HepG2 (cell line): Measurements from ENCODE around the gene STAT6. TPM values are rescaled to one million over a fixed set of nuclear protein-coding genes. Genes with fewer than 3 reads are reported as not detected.

Source experiments
- ELF1 ChIP-seq: sonication (generic); formaldehyde crosslinking; IDR thresholded peaks from 2 replicates; pipeline ENCODE4 v1.4.0; 2020; ENCODE audit warnings: missing genetic modification reagents
- GLMP ChIP-seq: sonication (generic); formaldehyde crosslinking; IDR thresholded peaks from 2 replicates; pipeline ENCODE4 v1.9.0; 2021; ENCODE audit warnings: missing genetic modification reagents, mild to moderate bottlenecking, borderline replicate concordance
- HOXD1 ChIP-seq: sonication (generic); formaldehyde crosslinking; IDR thresholded peaks from 2 replicates; pipeline ENCODE4 v1.5.0; 2020; ENCODE audit warnings: missing genetic modification reagents
- IRF1 ChIP-seq: sonication (generic); formaldehyde crosslinking; IDR thresholded peaks from 2 replicates; pipeline ENCODE4 v1.4.0; 2020; ENCODE audit warnings: low read depth, mild to moderate bottlenecking, missing genetic modification reagents
- KLF15 ChIP-seq: sonication (generic); formaldehyde crosslinking; IDR thresholded peaks from 2 replicates; pipeline ENCODE4 v1.8.1; 2023; ENCODE audit warnings: borderline replicate concordance, mild to moderate bottlenecking, inconsistent platforms, missing genetic modification reagents, mixed read lengths
- MIXL1 ChIP-seq: IDR thresholded peaks from 2 replicates; pipeline ENCODE4 v1.6.1; 2016
- MXD4 ChIP-seq: IDR thresholded peaks from 2 replicates; pipeline ENCODE4 v1.6.1; 2016; ENCODE audit warnings: mild to moderate bottlenecking, missing biosample characterization, missing genetic modification reagents
- PHF5A ChIP-seq: IDR thresholded peaks from one replicate; pipeline ENCODE4 v1.6.1; 2018; ENCODE audit warnings: low read depth, missing genetic modification reagents; ENCODE audit not compliant: unreplicated experiment
- SP4 ChIP-seq: sonication (generic); formaldehyde crosslinking; IDR thresholded peaks from 2 replicates; pipeline ENCODE4 v1.8.1; 2023; ENCODE audit warnings: mild to moderate bottlenecking, missing genetic modification reagents
- TOE1 ChIP-seq: sonication (generic); formaldehyde crosslinking; IDR thresholded peaks from 2 replicates; pipeline ENCODE4 v1.4.0; 2020; ENCODE audit warnings: mild to moderate bottlenecking, missing genetic modification reagents
- ZNF10 ChIP-seq: sonication (generic); formaldehyde crosslinking; IDR thresholded peaks from 2 replicates; pipeline ENCODE4 v1.4.0; 2020; ENCODE audit warnings: mild to moderate bottlenecking, low read depth, missing genetic modification reagents, borderline replicate concordance
- ZNF350 ChIP-seq: sonication (generic); formaldehyde crosslinking; IDR thresholded peaks from 2 replicates; pipeline ENCODE4 v1.4.0; 2020; ENCODE audit warnings: mild to moderate bottlenecking, low read depth, missing genetic modification reagents, borderline replicate concordance
- ZNF496 ChIP-seq: sonication (generic); formaldehyde crosslinking; IDR thresholded peaks from 2 replicates; pipeline ENCODE4 v1.8.1; 2023; ENCODE audit warnings: mild to moderate bottlenecking, moderate library complexity, missing genetic modification reagents; ENCODE audit not compliant: insufficient replicate concordance
- ZNF552 ChIP-seq: sonication (generic); formaldehyde crosslinking; IDR thresholded peaks from 2 replicates; pipeline ENCODE4 v1.9.0; 2022; ENCODE audit warnings: missing genetic modification reagents, mild to moderate bottlenecking, borderline replicate concordance
- ZNF646 ChIP-seq: sonication (generic); formaldehyde crosslinking; IDR thresholded peaks from 2 replicates; pipeline ENCODE4 v1.9.0; 2021; ENCODE audit warnings: mild to moderate bottlenecking, missing genetic modification reagents
- ZSCAN22 ChIP-seq: sonication (generic); formaldehyde crosslinking; IDR thresholded peaks from 2 replicates; pipeline ENCODE4 v1.4.0; 2020; ENCODE audit warnings: mild to moderate bottlenecking, missing genetic modification reagents
- polyA plus RNA-seq, 8 experiments: library from polyadenylated mRNA; depleted of rRNA in 3 of 8; stranded (reverse) in 7 of 8; unstranded in 1 of 8; fragments of >200 nt; fragmentation: Illumina TruSeq in 4 of 8; extraction: Trizol in 4 of 8; gene quantifications; 2 replicates each; pipeline versions ENCODE4 v1.2.1 to v1.2.3, GENCODE V29; 2011 to 2016; ENCODE audit warnings: low read depth in 4 of 8, missing spikeins in 1 of 8, mixed read lengths in 1 of 8; ENCODE audit not compliant: insufficient read depth in 1 of 8
- total RNA-seq, 5 experiments: library from RNA; depleted of rRNA; stranded (reverse); fragments of >200 nt; fragmentation: Illumina TruSeq; extraction: Trizol; gene quantifications; 2 replicates each; pipeline ENCODE4 v1.2.3, GENCODE V29; 2016; ENCODE audit warnings: low read depth in 1 of 5
- TF ChIP-seq, protein P1 (sequence below): sonication (generic); formaldehyde crosslinking; IDR thresholded peaks from 2 replicates; pipeline ENCODE4 v1.5.0; 2020; ENCODE audit warnings: missing genetic modification reagents
- TF ChIP-seq, protein P2 (sequence below): sonication (generic); IDR thresholded peaks from 2 replicates; pipeline ENCODE4 v1.6.1; 2016; ENCODE audit warnings: low read depth, borderline replicate concordance

The STAT6 gene
- total and polyA plus RNA-seq, 2 of the 13 experiments (the other 11 are each of a cell fraction or from before 2014, with no cell fraction given), result 28.0 to 62.2 TPM

DNA sequence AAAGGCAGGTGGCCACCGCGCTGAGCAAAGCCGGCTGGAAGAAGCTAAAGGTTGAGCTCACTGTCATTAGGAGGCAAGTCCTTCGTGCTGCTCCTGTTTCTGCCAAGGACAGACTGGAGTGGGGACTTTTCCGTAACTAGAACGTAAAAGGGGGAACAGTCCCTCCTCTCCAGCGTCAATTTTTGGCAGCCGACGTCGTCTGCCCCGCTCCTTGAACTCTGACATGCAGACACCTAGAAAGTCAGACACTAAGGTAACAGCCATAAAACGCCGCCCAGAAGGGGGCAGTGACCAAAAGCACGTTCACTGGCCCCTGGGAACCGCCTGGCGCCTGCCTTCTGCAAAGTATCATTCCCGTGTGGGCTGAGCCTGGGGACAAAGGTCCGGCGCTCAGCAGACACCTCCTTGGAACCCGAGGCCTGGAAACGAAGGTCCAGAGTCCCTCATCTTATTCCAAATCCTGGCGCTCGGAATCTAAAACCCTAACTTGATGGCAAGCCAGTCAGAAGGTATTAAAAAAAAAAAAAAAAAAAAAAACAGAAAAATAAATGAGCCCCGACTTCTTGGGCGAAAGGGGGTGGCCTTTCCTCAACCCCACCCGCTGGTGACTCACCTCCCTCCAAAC, 16.1 kb upstream of the STAT6 start (continued):
- TF ChIP-seq TOE1 (CRISPR knock-in tag), result no peak
- no peak for TF ChIP-seq ELF1
- TF ChIP-seq, protein P1, sequence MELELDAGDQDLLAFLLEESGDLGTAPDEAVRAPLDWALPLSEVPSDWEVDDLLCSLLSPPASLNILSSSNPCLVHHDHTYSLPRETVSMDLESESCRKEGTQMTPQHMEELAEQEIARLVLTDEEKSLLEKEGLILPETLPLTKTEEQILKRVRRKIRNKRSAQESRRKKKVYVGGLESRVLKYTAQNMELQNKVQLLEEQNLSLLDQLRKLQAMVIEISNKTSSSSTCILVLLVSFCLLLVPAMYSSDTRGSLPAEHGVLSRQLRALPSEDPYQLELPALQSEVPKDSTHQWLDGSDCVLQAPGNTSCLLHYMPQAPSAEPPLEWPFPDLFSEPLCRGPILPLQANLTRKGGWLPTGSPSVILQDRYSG (CRISPR knock-in tag), result no peak
- TF ChIP-seq ZNF10 (CRISPR knock-in tag), result no peak
- no peak; the same call in 1 of the 2 replicates for TF ChIP-seq ZNF552 (CRISPR knock-in tag)
- TF ChIP-seq GLMP (CRISPR knock-in tag), result no peak
- TF ChIP-seq ZNF496 (CRISPR knock-in tag), result no peak
- TF ChIP-seq IRF1 (CRISPR knock-in tag), result no peak
- no peak for TF ChIP-seq ZSCAN22 (CRISPR knock-in tag)
- TF ChIP-seq HOXD1, result no peak
- TF ChIP-seq ZNF350 (CRISPR knock-in tag), result no peak
- TF ChIP-seq, protein P2, sequence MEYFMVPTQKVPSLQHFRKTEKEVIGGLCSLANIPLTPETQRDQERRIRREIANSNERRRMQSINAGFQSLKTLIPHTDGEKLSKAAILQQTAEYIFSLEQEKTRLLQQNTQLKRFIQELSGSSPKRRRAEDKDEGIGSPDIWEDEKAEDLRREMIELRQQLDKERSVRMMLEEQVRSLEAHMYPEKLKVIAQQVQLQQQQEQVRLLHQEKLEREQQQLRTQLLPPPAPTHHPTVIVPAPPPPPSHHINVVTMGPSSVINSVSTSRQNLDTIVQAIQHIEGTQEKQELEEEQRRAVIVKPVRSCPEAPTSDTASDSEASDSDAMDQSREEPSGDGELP, result 0 out of 2 replicates have a peak, but pooled peaks have one; percentile 8
- no peak for TF ChIP-seq ZNF646 (CRISPR knock-in tag)
- TF ChIP-seq MIXL1 (CRISPR knock-in tag), result peak; percentile 52
- no peak; the same call in 1 of the 2 replicates for TF ChIP-seq MXD4 (CRISPR knock-in tag)
- no peak; the same call in 1 of the 2 replicates for TF ChIP-seq KLF15 (CRISPR knock-in tag)
- TF ChIP-seq SP4, result 0 out of 2 replicates have a peak, but pooled peaks have one; percentile 29
- TF ChIP-seq PHF5A (CRISPR knock-in tag), result no peak
